Measurements from ENCODE around the gene AOAH.

The AOAH gene

GRCh38 chr7:36635091-36635490 is 89.2 kb downstream of the AOAH start:
- no peak overlapping the region for H2AFZ ChIP-seq (ENCODE audit: low read length)
- H3K4me2 ChIP-seq (ENCODE audit: low read depth, low read length, poor library complexity, severe bottlenecking): no peak overlapping the region
- no peaks in the 10 kb centered on the region for H3K9me2 ChIP-seq (replicated peaks; ENCODE audit: low read depth, low read length)
- H3K9me3 ChIP-seq (ENCODE audit: insufficient read depth, low read depth, low read length): no peaks in the 10 kb centered on the region
- H3K4me1 ChIP-seq (ENCODE audit: insufficient read depth, low read length, poor library complexity, severe bottlenecking): peaks cover 30% of the 10 kb centered on the region
- H3K36me3 ChIP-seq (ENCODE audit: insufficient read depth, low read length): peaks cover 28% of the 10 kb centered on the region; the same call in 1 of the 2 replicates
- H3K27me3 ChIP-seq (ENCODE audit: insufficient read depth, low read length, poor library complexity, severe bottlenecking): no peaks in the 10 kb centered on the region
- peaks cover 3% of the 10 kb centered on the region; the same call in 1 of the 2 replicates for H3F3A ChIP-seq (ENCODE audit: low read depth)
- H3K4me3 ChIP-seq (ENCODE audit: low read length, poor library complexity, severe bottlenecking): no peak overlapping the region
- no peaks in the 10 kb centered on the region for H3K79me2 ChIP-seq (ENCODE audit: insufficient read depth, low read length)
- TF ChIP-seq EZH2phosphoT487 (IDR thresholded peaks at IDR 0.05; ENCODE audit: borderline replicate concordance): no peak
- no peak for TF ChIP-seq CTCF (conservative IDR thresholded peaks at IDR 0.05; ENCODE audit: low read length)
- no peaks in the 10 kb centered on the region for H4K20me1 ChIP-seq (ENCODE audit: insufficient read depth, low read length, poor library complexity, severe bottlenecking)
- no peak overlapping the region for H3K9ac ChIP-seq (ENCODE audit: low read depth, low read length, poor library complexity, severe bottlenecking)

- no peak for TF ChIP-seq CTCF (conservative IDR thresholded peaks at IDR 0.05; ENCODE audit: low read length)
- TF ChIP-seq EZH2phosphoT487 (IDR thresholded peaks at IDR 0.05; ENCODE audit: borderline replicate concordance): no peak
- H3K27me3 ChIP-seq (ENCODE audit: insufficient read depth, low read length, poor library complexity, severe bottlenecking): no peaks in the 10 kb centered on the region
- H2AFZ ChIP-seq (ENCODE audit: low read length): no peak overlapping the region
Measured at GRCh38 chr7:36633377-36633776, 90.9 kb downstream of the AOAH start.

GRCh38 chr7:36630112-36630650 is 94.1 kb downstream of the AOAH start:
- peaks cover 10% of the 10 kb centered on the region for H3K4me1 ChIP-seq (ENCODE audit: insufficient read depth, low read length, poor library complexity, severe bottlenecking)
- no peak overlapping the region for H2AFZ ChIP-seq (ENCODE audit: low read length)
- H3K9ac ChIP-seq (ENCODE audit: low read depth, low read length, poor library complexity, severe bottlenecking): no peak overlapping the region
- peaks cover 5% of the 10 kb centered on the region; the same call in 1 of the 2 replicates for H3F3A ChIP-seq (ENCODE audit: low read depth)
- no peak overlapping the region for H3K4me3 ChIP-seq (ENCODE audit: low read length, poor library complexity, severe bottlenecking)
- no peaks in the 10 kb centered on the region for H3K9me2 ChIP-seq (replicated peaks; ENCODE audit: low read depth, low read length)
- no peak for TF ChIP-seq EZH2phosphoT487 (IDR thresholded peaks at IDR 0.05; ENCODE audit: borderline replicate concordance)
- no peak for TF ChIP-seq CTCF (conservative IDR thresholded peaks at IDR 0.05; ENCODE audit: low read length)
- no peaks in the 10 kb centered on the region for H4K20me1 ChIP-seq (ENCODE audit: insufficient read depth, low read length, poor library complexity, severe bottlenecking)
- peaks cover 13% of the 10 kb centered on the region; the same call in 1 of the 2 replicates for H3K36me3 ChIP-seq (ENCODE audit: insufficient read depth, low read length)
- no peaks in the 10 kb centered on the region for H3K27me3 ChIP-seq (ENCODE audit: insufficient read depth, low read length, poor library complexity, severe bottlenecking)
- H3K79me2 ChIP-seq (ENCODE audit: insufficient read depth, low read length): no peaks in the 10 kb centered on the region
- H3K9me3 ChIP-seq (ENCODE audit: insufficient read depth, low read depth, low read length): no peaks in the 10 kb centered on the region
- no peak overlapping the region for H3K4me2 ChIP-seq (ENCODE audit: low read depth, low read length, poor library complexity, severe bottlenecking)

More at GRCh38 chr7:36633377-36633776, 90.9 kb downstream of the AOAH start:
- Histone ChIP-seq H3K9me3 (ENCODE audit: insufficient read depth, low read depth, low read length) (no peaks in the 10 kb centered on the region), H3K36me3 (ENCODE audit: insufficient read depth, low read length) (peaks cover 28% of the 10 kb centered on the region; the same call in 1 of the 2 replicates), H3K9ac (ENCODE audit: low read depth, low read length, poor library complexity, severe bottlenecking) (no peak overlapping the region), H3K4me3 (ENCODE audit: low read length, poor library complexity, severe bottlenecking) (no peak overlapping the region), H3K79me2 (ENCODE audit: insufficient read depth, low read length) (no peaks in the 10 kb centered on the region), H3F3A (ENCODE audit: low read depth) (no peaks in the 10 kb centered on the region), H3K4me2 (ENCODE audit: low read depth, low read length, poor library complexity, severe bottlenecking) (no peak overlapping the region), H3K9me2 (replicated peaks; ENCODE audit: low read depth, low read length) (no peaks in the 10 kb centered on the region), H3K4me1 (ENCODE audit: insufficient read depth, low read length, poor library complexity, severe bottlenecking) (peaks cover 13% of the 10 kb centered on the region), H4K20me1 (ENCODE audit: insufficient read depth, low read length, poor library complexity, severe bottlenecking) (no peaks in the 10 kb centered on the region)

Measured in Loucy (cell line).